NCI-H2171 treated with DMSO at 0.1 percent for 48 hours (cell line): ENCODE data around the gene PEF1.

Experiments
- DNase-seq: peaks from one replicate; lab custom pipeline; 2025; lab: John Stamatoyannopoulos, UW

The PEF1 gene

DNA sequence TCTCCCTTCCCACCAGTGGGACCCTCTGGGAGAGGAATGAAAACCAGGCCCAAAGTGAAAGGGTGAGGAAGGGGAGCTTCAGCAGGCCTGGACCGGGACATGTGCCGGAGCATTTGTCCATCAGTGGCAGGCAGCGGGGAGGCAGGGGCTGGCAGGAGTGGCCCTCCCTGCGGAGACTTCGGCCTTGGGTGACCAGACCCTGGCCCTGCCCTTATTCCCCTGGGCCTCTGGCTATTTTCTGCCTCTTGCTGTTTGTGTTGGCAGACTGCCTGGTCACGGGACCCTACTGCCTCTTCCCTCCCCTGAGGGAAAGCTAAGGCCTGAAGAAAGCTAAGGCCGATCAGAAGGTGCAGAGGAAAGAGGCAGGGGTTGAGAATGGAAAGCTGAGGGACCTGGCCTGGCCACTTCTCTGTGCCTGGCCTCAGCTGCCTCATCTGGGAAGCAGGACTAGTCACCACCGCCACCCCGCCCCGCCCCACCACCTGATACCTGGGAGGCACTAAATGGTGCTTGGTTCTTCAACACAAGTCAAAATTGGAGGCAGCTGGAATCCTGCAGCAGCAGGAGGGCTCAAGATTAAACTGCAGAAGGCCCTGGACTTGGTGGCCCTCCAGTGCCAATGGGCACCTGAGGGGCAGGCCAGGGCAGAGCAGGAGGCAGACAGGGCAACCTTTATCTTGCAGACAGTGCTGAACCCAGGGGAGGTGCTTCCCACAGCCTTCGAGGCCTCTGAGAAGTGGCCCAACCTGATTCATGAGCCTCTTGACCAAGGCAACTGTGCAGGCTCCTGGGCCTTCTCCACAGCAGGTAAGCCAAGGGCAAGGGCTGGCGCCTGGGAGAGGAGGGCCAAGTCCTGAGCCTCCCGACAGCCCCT, 60.4 kb downstream of the PEF1 start:
- DNase-seq: no peak

DNA sequence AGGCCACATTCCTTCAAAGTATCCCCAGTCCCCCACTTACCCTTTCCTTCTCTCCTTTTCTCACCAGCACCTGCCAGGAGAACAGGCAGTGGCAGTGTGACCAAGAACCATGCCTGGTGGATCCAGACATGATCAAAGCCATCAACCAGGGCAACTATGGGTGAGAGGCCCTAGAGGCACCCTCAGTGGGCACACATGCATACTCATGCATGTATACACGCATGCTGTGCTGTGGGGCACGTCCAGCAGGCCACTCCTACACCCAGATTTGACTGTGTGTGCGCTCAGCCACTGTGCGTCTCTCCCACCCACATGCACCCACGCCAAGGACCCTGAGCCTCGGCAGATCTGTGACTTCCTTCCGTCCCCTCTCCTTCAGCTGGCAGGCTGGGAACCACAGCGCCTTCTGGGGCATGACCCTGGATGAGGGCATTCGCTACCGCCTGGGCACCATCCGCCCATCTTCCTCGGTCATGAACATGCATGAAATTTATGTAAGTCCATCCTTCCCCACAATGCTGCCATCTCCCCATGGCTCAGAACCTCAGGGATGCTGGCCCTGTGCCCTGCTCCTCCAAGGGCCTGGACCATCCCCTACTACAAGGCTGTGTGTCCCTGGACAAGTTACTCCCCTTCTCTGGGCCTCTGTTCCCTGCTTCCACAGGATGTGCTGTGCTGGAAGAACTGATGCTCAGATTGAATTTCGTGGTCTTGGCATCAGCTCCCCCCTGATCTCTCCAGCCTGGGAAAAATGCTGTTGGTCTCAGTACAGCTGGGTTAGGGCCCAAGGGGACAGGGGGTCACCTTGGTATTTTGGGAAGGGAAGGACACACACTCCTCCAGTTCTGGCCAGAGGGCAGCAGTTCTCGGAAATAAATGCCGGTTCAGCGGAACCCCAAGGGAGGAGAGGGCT, 61.3 kb downstream of the PEF1 start:
- no peak for DNase-seq

DNA sequence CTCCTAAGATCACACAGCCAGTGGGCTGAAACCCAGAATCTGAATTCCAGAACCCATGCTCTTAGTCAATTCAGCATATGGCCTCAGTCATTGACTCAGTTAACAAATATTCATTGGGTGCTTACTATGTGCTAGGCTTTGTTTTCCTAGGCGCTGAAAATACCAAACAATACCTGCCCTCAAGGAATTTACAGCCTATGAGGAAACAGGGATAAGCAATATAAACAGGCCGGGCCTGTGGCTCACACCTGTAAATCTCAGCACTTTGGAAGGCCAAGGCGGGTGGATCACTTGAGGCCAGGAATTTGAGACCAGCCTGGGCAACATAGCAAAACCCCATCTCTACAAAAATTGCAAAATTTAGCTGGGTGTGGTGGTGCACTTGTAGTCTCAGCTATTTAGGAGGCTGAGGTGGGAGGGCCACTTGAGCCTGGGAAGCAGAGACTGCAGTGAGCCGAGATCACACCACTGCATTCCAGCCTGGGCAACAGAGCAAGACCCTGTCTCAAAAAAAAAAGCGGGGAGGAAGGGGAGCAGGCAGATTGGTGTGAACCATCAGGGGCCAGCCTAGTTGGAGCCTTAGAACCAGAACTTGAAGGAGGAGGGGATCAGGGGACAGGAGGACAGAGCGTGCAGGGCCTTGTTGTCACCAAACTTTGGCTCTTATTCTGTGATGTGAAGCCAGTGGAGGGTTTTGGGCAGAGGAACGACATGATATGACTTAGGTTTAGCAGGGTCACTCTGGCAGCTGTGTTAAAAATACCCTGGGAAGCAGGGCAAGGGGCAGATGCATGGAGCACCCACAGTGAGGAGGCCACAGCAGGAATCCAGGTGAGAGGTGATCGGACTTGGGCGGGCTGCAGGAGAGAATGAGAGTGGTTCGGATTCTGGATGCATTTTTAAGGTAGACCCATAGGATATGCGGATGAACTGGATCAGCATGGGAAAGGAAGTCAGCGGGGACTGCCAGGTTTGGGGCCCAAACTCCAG, 62.6 kb downstream of the PEF1 start:
- DNase-seq: no peak

DNA sequence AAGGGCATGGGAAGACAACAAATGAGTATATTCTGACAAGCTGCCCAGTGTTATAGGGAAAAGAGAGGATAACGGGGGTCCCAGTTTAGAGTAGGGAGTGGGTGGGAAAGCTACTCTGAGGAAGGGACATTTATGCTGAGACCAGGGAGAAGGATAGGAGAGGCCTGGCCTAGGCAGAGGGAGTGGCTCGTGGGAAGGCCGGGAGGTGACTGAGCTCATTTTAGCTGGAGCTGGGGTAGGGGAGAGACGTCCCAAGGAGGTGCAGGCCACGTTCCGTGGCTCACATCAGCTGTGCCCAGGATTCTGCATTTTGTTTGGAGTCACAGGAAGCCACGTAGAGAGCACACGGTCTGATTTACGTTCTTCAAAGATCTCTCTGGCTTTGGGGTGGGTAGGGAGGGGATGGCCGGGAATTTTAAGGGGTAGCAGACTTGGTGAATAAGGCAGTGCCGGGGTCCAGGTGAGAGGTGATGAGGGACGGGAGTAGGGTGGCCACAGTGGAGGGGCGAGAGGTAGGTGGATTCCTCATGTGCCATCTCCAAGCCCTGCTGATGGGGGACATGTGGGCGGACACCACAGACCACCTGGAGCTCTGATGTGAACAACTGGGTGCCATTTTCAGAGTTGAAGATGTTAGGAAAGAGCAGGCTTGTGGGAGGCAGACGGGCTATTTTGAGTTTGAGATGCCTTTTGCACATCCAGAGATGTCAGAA, 63.6 kb downstream of the PEF1 start:
- DNase-seq: no peak

DNA sequence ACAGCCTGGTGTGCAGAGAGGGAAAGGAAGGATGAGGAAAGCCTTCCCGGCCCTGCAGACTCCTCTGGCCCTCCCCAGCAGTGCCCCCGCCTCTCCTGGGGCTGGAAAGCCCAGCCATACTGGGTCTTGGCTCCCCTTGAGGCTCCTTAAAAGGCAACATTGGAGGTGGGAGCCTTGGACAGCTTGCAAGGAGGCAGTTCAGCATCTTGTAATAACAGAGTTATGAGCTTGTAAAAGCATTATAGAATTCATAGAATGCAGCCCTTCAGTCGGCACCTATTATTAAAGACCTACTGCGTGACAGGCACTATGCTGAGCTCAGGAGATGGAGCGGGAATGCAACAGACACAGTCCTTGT, 64.2 kb downstream of the PEF1 start:
- DNase-seq: no peak
